HUES6 (cell line): ENCODE measurements around the gene ATXN1.
"Not testable (repeated sequence)": the region's sequence is repeated elsewhere in the genome, so short reads cannot be mapped to it uniquely, and the experiment has no call there.

Source experiments
- H3K27ac ChIP-seq: 2 replicates; pipeline ENCODE4 v1.7.0; 2013; ENCODE audit warnings: low read depth, mild to moderate bottlenecking, low read length, inconsistent platforms
- H3K27me3 ChIP-seq: 2 replicates; pipeline ENCODE4 v1.6.1; 2013; ENCODE audit warnings: low read length; ENCODE audit not compliant: control insufficient read depth, insufficient read depth
- H3K36me3 ChIP-seq: 2 replicates; pipeline ENCODE4 v1.6.1; 2013; ENCODE audit warnings: low read length; ENCODE audit not compliant: control insufficient read depth, insufficient read depth
- H3K4me1 ChIP-seq: 2 replicates; pipeline ENCODE4 v1.6.1; 2013; ENCODE audit warnings: low read length; ENCODE audit not compliant: control insufficient read depth, insufficient read depth
- H3K4me3 ChIP-seq: 2 replicates; pipeline ENCODE4 v1.5.1; 2013; ENCODE audit warnings: low read depth, low read length
- H3K9ac ChIP-seq: one replicate; pipeline ENCODE4 v1.6.1; 2013; ENCODE audit warnings: mild to moderate bottlenecking, low read length
- H3K9me3 ChIP-seq: 2 replicates; pipeline ENCODE4 v1.6.1; 2013; ENCODE audit warnings: low read depth, low read length; ENCODE audit not compliant: control insufficient read depth, insufficient read depth

The ATXN1 gene

DNA sequence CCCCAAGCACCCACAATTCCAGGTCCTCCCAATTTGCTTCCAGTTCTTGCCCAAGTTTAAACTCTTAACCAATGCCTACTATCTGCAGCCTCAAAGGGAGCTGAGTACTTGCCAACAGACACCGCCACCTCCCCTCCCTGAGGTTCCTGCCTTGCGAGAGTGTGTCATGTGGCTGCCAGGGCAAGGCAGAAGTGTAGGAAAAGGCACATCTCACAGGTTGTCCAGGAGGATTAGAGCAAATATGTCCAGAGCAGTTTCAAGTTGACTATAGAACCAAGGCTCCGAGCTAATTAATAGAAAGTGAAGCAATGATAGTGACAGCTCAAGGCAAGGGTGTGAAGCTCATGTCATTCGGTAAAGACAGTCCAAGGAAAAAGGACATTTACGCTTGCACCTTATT, 127.8 kb downstream of the ATXN1 start:
- no peak overlapping the region for H3K4me3 ChIP-seq
- no peaks in the 10 kb centered on the region for H3K27me3 ChIP-seq
- H3K36me3 ChIP-seq, result peaks cover 2% of the 10 kb centered on the region; the same call in 1 of the 2 replicates
- no peak overlapping the region for H3K27ac ChIP-seq
- H3K9ac ChIP-seq, result no peak overlapping the region
- H3K4me1 ChIP-seq, result peaks cover 14% of the 10 kb centered on the region
- H3K9me3 ChIP-seq, result peaks cover 7% of the 10 kb centered on the region; the same call in 1 of the 2 replicates

DNA sequence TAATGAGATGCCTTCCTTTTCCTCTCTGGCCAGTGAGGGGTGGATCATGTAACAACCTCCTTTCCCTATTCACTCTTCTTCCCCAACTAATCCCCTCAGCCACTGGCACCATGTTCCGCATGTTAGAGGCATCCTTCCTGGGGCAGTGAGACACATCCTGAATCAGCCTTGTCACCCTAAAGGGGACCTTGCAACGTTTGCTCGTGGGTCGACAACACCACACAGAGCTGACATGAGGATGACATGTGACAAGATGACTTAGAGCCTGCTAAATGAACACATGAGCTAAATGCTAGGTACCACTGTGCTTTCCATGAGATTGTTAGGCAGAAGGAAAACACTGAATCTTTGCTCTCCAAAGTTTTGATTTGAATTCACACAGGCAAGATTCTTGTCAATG, 129.2 kb downstream of the ATXN1 start:
- Histone ChIP-seq H3K36me3 (peaks cover 2% of the 10 kb centered on the region; the same call in 1 of the 2 replicates), H3K27me3 (no peaks in the 10 kb centered on the region), H3K4me1 (peaks cover 14% of the 10 kb centered on the region), H3K27ac (no peak overlapping the region), H3K4me3 (no peak overlapping the region), H3K9ac (no peak overlapping the region), H3K9me3 (peaks cover 8% of the 10 kb centered on the region; the same call in 1 of the 2 replicates)

DNA sequence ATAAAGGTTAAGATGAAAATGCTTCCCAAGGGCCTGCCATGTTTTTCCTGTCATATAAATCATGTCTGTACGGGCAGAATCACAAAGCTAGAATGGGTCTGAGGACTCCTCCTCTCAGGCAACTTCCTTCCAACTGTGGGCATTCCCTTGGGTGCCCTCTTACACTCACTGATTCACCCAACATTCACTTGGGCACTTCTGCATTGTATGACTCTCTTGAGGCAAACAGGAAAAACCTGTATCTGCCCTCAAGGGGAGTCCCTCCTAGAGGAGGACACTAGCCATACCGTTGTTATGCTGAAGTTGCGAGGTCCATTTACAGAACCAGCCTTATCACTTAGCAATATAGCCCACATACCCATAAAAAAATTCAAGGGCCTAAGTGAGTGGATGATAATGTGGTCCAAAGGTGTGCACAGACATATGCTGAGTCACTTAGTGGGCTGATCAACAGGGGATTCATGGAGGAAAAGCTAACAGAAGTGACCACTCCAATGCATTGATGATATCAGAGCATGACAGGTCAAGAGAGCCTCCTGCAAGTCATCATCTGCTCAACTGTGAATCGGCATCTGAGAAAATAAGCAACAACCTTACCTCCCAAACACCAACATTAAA, 131.1 kb downstream of the ATXN1 start:
- H3K9me3 ChIP-seq, result peaks cover 8% of the 10 kb centered on the region; the same call in 1 of the 2 replicates
- H3K27ac ChIP-seq, result no peak overlapping the region
- H3K4me1 ChIP-seq, result no peaks in the 10 kb centered on the region
- no peak overlapping the region for H3K9ac ChIP-seq
- peaks cover 2% of the 10 kb centered on the region; the same call in 1 of the 2 replicates for H3K36me3 ChIP-seq
- H3K27me3 ChIP-seq, result no peaks in the 10 kb centered on the region
- H3K4me3 ChIP-seq, result no peak overlapping the region

DNA sequence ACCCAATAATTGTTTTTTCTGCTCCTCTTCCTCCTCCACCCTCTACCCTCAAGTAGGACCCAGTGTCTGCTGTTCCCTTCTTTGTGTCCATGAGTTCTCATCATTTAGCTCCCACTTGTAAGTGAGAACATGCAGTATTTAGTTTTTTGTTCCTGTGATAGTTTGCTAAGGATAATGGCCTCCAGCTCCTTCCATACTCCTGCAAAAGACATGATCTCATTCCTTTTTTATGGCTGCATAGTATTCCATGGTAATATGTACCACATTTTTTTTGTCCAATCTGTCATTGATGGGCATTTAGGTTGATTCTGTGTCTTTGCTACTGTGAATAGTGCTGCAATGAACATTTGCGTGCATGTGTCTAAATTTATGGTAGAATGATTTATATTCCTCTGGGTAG, 132.7 kb downstream of the ATXN1 start:
- H3K27me3 ChIP-seq, H3K9me3 ChIP-seq, H3K36me3 ChIP-seq, H3K4me3 ChIP-seq, H3K27ac ChIP-seq, H3K4me1 ChIP-seq, H3K9ac ChIP-seq: not testable (repeated sequence)

DNA sequence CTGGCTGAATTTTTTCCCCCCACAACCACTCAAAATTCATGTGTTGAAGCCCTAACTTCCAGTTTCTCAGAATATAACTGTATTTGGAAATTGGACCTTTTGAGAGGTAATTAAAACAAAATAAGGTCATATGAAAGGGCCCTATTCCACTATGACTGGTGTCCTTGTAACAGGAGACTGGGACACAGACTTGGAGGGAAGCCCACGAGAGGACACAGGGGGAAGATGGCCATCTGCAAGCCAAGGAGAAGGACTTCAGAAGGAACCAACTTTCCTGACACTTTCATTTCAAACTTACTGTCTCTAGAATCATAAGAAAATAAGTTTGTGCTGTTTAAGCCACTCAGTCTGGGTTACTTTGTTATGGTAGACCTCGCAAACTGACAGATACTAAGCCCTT, 134.6 kb downstream of the ATXN1 start:
- Histone ChIP-seq H3K4me3 (no peak overlapping the region), H3K4me1 (no peaks in the 10 kb centered on the region), H3K9me3 (0 out of 2 replicates have a peak, but pooled peaks cover 4% of the 10 kb centered on the region), H3K36me3 (peaks cover 2% of the 10 kb centered on the region; the same call in 1 of the 2 replicates), H3K27me3 (no peaks in the 10 kb centered on the region), H3K9ac (no peak overlapping the region), H3K27ac (no peak overlapping the region)

DNA sequence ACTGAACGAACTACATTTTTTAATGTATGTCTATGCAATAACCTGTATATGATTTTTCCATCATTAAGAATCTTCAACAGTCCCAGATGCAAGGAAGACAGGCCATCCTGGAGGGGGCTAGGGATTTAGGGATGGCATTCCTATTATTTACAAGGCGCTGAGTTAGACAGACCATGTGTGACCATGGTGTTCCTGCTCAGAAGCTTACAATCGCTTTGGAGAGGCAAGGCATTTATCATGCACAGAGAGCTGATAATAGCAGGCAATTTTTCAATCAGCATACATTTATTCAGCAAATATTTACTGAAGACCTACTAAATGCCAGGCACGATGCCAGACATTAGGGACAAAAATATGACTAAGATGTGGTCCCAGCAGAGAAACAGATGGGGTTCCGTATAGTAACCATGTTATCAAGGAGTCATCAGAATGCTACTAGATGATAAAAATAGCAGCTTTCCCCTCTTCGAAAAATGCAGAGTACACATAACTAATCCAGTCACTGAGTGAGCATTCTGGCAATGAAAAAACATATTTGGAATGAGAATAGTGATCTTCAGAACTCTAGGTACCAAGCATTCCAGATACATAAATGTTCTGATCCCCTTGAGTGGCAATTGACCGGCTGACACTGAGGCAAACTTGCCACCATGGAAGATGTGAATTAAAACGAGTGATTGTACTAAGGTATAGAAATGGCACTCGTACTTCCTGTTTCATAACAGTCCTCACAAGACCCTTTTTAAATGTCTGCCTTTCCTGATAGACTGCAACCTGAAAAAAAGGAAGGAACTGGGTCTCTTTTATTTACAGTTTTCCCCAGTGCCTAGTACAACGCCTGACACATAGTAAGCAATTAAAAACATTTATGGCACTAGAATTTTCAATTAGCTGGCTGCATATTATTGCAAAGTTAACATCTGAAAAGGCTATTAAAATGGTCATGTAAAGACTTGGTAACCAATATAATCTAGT, 135.7 kb downstream of the ATXN1 start:
- H3K4me3 ChIP-seq, result no peak overlapping the region

DNA sequence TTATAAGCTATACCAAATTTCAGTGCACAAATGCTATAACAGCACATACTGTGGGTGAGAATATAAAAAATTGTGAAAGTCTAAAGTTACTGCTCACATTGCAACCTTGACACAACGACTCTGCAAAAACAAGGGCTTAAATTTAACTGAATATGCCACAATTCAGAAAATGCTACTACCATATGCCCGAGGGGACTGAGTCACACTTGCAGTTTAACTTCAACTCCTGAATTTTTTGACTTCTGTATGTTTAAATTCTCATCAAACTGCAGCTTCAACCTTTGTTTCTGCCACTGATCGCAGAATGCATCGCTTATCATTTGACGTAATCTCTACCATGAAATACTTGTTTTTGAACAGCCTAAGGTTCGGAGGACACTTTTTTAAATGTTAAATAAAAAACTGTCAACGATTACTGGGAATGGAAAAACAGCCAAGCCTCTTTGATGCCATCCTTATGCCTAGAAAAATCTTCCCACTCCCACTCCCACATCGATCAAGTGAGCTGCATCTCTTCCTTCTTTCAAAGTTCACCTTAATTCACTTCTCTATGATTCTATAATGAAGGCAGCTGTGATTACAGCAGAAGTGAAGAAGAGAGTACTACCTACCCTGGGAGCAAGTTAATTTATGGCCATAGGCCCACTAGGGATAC, 136.5 kb downstream of the ATXN1 start:
- H3K27ac ChIP-seq, result no peak overlapping the region
- no peaks in the 10 kb centered on the region for H3K27me3 ChIP-seq
- no peaks in the 10 kb centered on the region for H3K4me1 ChIP-seq
- H3K36me3 ChIP-seq, result peaks cover 2% of the 10 kb centered on the region; the same call in 1 of the 2 replicates
- H3K9me3 ChIP-seq, result 0 out of 2 replicates have a peak, but pooled peaks cover 4% of the 10 kb centered on the region
- no peak overlapping the region for H3K9ac ChIP-seq
- H3K4me3 ChIP-seq, result no peak overlapping the region

More for the DNA sequence above, 135.7 kb downstream of the ATXN1 start:
- no peak overlapping the region for H3K9ac ChIP-seq
- no peak overlapping the region for H3K27ac ChIP-seq
- H3K36me3 ChIP-seq, result peaks cover 2% of the 10 kb centered on the region; the same call in 1 of the 2 replicates
- 0 out of 2 replicates have a peak, but pooled peaks cover 4% of the 10 kb centered on the region for H3K9me3 ChIP-seq
- H3K4me1 ChIP-seq, result no peaks in the 10 kb centered on the region
- no peaks in the 10 kb centered on the region for H3K27me3 ChIP-seq

DNA sequence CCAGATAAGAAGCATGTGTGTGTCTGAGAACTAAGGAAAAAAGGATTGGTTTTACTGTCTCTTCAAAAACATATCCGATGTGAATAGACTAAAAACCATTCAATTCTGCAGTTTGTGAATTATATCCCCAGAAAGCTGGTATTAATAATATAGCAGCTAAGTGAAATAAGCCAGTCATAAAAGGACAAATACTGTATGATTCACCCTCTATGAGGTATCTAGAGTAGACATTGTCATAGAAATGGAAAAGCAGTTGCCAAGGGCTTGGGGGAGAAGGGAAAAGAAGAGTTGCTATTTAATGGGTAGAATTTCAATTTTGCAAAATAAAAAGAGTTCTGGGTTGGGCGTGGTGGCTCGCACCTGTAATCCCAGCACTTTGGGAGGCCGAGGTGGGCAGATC, 137.5 kb downstream of the ATXN1 start:
- Histone ChIP-seq H3K9ac (no peak overlapping the region), H3K9me3 (0 out of 2 replicates have a peak, but pooled peaks cover 3% of the 10 kb centered on the region), H3K4me1 (no peaks in the 10 kb centered on the region), H3K27ac (no peak overlapping the region), H3K36me3 (peaks cover under 1% of the 10 kb centered on the region; the same call in 1 of the 2 replicates), H3K27me3 (no peaks in the 10 kb centered on the region), H3K4me3 (no peak overlapping the region)

DNA sequence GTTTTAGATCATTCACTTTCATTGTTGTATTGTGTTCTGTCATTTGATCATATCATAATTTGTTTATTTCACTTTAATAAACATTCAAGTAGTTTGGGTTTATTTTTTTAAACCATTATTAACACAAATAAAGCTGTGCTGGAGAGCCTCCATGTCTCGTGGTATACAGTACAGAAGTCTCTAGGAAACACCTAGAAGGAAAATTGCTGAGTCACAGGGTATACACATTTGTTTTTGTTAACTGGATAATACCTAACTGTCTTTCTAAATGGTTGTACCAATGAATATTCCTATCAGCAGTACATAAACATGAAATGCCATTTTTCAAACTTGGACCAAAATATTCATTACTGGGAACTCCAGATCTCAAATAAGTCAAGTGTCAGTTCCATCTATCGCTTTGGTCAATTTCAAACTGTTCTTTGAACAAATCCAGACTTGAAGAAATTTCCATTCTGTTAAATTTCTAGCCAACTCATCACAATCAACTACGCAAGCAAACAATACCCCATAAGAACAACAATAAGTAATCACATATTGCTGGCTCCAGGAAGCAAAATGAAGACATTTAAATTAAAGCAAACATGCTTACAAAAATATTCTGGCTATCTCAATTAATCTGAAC, 138.1 kb downstream of the ATXN1 start:
- no peaks in the 10 kb centered on the region for H3K27me3 ChIP-seq
- H3K27ac ChIP-seq, result no peak overlapping the region
- H3K9ac ChIP-seq, result no peak overlapping the region
- no peaks in the 10 kb centered on the region for H3K36me3 ChIP-seq
- no peaks in the 10 kb centered on the region for H3K4me1 ChIP-seq
- no peaks in the 10 kb centered on the region for H3K9me3 ChIP-seq
- no peak overlapping the region for H3K4me3 ChIP-seq

DNA sequence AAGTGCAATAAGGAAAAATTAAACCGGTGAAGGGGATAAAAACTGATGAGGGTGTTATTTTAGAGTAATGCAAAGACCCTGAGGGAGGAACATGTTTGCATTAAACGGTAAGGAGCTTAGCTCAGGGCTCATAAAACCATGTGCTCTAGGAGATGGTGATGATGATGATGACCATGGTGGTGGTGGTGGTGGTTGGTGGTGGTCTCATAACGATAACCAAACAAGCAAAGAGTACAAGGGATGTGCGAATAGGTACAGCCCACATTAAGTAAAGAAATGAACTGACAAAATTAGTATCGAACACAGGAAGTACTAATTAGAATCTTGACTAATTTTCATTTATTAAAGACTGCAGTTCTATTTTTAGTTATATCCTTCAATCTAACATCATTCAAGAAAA, 139.1 kb downstream of the ATXN1 start:
- Histone ChIP-seq H3K4me3 (no peak overlapping the region), H3K27me3 (no peaks in the 10 kb centered on the region), H3K9me3 (no peaks in the 10 kb centered on the region), H3K9ac (no peak overlapping the region), H3K4me1 (no peaks in the 10 kb centered on the region), H3K36me3 (no peaks in the 10 kb centered on the region), H3K27ac (no peak overlapping the region)
